Coronary artery (tissue), 2 donors: Measurements from ENCODE around the gene ADD3.

Experiments
- DNase-seq: peaks from one replicate; pipeline ENCODE4 v3.0.0-alpha.2; 2017; ENCODE audit warnings: low spot score
- H3K27ac ChIP-seq, 2 donors: fragments of 200-600 bp; sonication (generic); one replicate each; pipeline ENCODE4 v1.5.1; 2016 to 2019
- H3K4me3 ChIP-seq: fragments of 200-600 bp; sonication (generic); 2 replicates; pipeline ENCODE4 v1.5.1; 2016; ENCODE audit warnings: mild to moderate bottlenecking, moderate library complexity
- TF ChIP-seq, protein P1 (sequence below): fragments of 200-600 bp; sonication (generic); IDR thresholded peaks from one replicate; pipeline ENCODE4 v1.5.1; 2019; ENCODE audit warnings: antibody characterized with exemption

ADD3 gene

DNA sequence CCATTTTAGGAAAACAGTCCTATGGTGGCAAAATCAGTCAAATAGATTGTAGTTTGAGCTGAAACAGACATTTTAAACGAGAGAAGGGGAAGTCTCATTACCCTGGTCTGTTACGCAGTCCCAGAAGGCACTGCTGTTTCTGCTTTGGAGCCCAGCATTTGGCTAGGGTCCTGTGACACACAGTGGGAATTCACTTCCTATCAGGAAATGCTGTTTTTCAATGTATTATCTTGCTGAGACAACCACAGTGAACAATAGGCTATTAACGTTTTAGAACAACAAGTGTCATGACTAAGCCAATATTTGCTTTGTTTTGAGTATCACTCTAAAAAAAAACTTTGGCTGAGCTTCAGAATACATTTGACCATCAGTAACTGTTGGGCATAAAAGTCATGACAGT lies 74.1 kb downstream of the ADD3 start:
- H3K4me3 ChIP-seq = no peak overlapping the region
- peak overlapping the region in 1 of 2 donors; percentile 54 for H3K27ac ChIP-seq
- no peak for DNase-seq
- TF ChIP-seq, protein P1, sequence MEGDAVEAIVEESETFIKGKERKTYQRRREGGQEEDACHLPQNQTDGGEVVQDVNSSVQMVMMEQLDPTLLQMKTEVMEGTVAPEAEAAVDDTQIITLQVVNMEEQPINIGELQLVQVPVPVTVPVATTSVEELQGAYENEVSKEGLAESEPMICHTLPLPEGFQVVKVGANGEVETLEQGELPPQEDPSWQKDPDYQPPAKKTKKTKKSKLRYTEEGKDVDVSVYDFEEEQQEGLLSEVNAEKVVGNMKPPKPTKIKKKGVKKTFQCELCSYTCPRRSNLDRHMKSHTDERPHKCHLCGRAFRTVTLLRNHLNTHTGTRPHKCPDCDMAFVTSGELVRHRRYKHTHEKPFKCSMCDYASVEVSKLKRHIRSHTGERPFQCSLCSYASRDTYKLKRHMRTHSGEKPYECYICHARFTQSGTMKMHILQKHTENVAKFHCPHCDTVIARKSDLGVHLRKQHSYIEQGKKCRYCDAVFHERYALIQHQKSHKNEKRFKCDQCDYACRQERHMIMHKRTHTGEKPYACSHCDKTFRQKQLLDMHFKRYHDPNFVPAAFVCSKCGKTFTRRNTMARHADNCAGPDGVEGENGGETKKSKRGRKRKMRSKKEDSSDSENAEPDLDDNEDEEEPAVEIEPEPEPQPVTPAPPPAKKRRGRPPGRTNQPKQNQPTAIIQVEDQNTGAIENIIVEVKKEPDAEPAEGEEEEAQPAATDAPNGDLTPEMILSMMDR = no peak

DNA sequence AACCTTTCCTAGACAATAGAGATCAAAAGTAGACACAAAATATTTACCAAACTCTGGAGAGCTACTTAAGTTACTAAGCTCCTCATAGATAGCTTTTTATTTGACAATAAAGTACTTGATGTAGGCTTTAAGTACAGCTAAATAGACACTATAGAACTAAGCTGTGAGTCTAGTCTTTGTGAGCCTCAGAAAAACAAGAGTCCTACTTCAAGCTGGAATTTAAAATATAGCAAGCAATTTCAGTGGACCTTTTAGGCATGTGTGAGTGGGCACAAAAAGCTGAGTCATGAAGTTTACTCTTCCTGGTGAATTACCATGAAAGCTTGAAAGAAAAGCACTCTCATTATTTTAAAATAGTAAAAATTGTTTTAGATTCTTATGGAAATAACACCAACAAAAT lies 76.1 kb downstream of the ADD3 start:
- no peak for DNase-seq
- TF ChIP-seq, protein P1 = no peak
- H3K27ac ChIP-seq = no peak overlapping the region

DNA sequence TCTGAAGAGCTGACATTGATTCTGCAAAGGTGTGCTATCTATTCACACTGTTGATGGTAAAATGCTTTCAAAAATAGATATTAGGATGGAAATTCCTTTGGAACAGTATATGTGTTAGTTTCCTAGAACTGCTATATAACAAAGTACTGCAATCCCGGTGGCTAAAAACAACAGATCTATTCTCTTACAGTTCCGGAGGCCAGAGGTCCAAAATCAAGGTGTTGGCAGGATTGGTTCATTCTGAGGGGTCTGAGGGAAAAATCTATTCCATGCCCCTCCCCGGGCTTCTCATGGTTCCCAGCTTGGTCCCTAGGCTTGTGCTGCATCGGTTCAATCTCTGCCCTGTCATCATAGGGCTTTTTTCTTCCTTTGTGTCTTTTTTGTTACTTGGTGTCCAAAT lies 79.9 kb downstream of the ADD3 start:
- H3K4me3 ChIP-seq = no peak overlapping the region
- DNase-seq = no peak
- TF ChIP-seq, protein P1 = no peak
- H3K27ac ChIP-seq = no peak overlapping the region

More for the DNA sequence above, 76.1 kb downstream of the ADD3 start:
- H3K4me3 ChIP-seq = no peak overlapping the region

DNA sequence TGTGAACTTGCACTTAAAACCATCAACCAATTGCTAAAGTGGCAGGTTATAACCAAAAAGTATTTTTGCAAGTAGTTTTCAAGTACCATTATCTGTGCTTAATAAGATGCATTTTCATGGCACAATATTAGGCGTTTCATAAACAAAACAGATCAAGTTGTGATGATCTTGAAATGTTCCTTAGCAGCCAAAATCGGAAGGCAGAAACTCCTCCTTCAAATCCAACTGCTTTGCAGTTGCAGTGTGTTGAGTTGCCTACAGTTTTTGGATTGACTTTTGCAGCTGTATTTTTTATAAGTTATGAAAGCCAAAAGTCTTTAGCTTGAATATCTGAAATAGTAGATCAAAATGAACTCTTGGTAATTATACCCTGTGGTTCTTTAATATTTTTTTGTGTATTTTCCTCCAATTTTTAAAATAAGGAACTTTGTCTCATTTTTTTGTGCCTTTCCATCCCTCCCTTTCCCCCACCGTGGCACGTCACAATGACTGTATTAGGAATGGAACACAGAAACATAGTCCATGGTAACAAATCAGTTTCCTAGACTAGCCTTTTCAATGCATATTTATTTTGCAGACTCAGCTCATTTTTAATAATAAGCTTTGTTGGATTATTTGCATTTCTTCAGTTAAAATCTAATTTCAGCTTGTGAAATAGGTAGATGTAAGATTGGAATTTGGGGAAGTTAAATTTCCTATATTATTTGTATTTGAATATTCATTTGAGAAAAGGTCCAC lies 80.8 kb downstream of the ADD3 start:
- Histone ChIP-seq H3K27ac (no peak overlapping the region), H3K4me3 (no peak overlapping the region)
- DNase-seq = no peak
- TF ChIP-seq, protein P1 = no peak

DNA sequence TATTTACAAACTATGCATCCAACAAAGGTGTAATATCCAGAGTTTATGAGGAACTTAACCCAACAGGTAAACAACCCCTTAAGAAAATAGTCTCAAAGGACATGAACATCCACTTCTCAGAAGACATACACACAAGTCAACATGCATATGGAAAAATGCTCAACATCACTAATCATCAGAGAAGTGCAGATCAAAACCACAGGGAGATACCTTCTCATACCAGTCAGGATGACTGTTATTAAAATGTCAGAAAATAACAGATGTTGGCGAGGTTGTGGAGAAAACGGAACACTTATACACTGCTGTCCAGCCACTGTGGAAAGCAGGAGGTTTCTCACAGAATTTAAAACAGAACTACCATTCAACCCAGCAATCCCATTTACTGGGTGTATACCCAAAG lies 84.0 kb downstream of the ADD3 start:
- H3K27ac ChIP-seq = no peak overlapping the region
- TF ChIP-seq, protein P1 = no peak
- DNase-seq = no peak
- H3K4me3 ChIP-seq = no peak overlapping the region

DNA sequence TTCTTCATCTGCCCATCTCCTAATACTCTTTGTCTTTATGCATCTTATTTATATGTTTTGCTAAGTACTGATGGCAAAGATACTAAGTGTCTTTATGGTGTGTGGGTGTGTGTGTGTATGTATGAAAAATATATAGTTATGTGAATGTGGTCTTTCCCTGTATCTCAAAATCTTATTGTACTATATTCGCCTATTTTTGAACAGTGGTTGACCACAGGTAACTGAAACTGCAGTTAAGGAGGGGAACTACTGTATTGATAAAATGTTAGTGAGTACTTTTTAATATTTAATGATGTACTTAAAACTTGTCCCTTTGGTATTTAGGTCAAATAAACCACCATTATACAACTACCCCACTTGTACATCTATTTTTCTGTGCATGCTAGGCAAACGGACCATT lies 85.9 kb downstream of the ADD3 start:
- TF ChIP-seq, protein P1 = no peak
- Histone ChIP-seq H3K4me3 (no peak overlapping the region), H3K27ac (no peak overlapping the region)
- no peak for DNase-seq

DNA sequence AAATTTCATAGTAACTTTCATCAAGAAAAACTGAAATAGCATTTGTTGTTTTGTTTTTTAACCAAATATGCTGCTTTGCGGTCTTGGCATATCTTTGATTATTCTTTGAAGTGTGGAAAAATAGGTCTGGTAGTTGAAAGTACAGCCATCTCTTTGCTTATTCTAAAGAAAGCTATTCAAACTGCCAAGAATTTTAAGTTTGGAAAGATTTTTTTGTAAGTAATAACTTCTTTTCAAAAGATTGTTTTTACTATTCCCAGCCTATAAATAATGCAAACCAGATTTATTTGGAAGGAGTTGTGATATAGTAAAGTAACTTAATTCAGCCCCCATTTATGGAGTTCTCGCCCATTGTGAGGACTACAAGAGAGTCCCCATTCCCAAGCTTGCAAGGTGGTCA lies 87.0 kb downstream of the ADD3 start:
- TF ChIP-seq, protein P1 = no peak
- DNase-seq = no peak
- H3K27ac ChIP-seq = no peak overlapping the region
- no peak overlapping the region for H3K4me3 ChIP-seq
